Pons (tissue), 1 donor: ENCODE data around the gene POLR3F.
"Not testable (repeated sequence)": the region's sequence is repeated elsewhere in the genome, so short reads cannot be mapped to it uniquely, and the experiment has no call there.

ENCODE experiments used
- DNase-seq: peaks from one replicate; pipeline ENCODE4 v3.0.0-alpha.2; 2016; ENCODE audit warnings: low spot score

POLR3F gene

GRCh38 chr20:18466894-18467730 lies at the start of gene POLR3F, which contains the start of gene DZANK1:
Gene POLR3F (plus strand): TSS chr20:18467390. CDS start chr20:18467507, 117 bp downstream.
Gene DZANK1 (minus strand): TSS chr20:18467030. CDS start chr20:18465358, 1,672 bp downstream.
- DNase-seq: peak; percentile 97

GRCh38 chr20:18421608-18422007 lies 45.6 kb upstream of the POLR3F start:
- DNase-seq: no peak

- no peak for DNase-seq
These were observed 40.0 kb upstream of the POLR3F start for GRCh38 chr20:18427214-18427613.

GRCh38 chr20:18428490-18429173 lies 38.6 kb upstream of the POLR3F start:
- no peak for DNase-seq

GRCh38 chr20:18430172-18430826 lies 36.9 kb upstream of the POLR3F start:
- no peak for DNase-seq

- no peak for DNase-seq
These were observed 36.0 kb upstream of the POLR3F start for GRCh38 chr20:18431206-18431605.

- DNase-seq: no peak
These were observed 30.3 kb upstream of the POLR3F start for GRCh38 chr20:18436847-18437246.

GRCh38 chr20:18440403-18440802 lies 26.8 kb upstream of the POLR3F start:
- no peak for DNase-seq

- DNase-seq: no peak
These were observed 23.3 kb upstream of the POLR3F start for GRCh38 chr20:18443886-18444285.

GRCh38 chr20:18456600-18456999 lies 10.6 kb upstream of the POLR3F start:
- no peak for DNase-seq

- no peak for DNase-seq
These were observed 1.5 kb upstream of the POLR3F start for GRCh38 chr20:18465536-18466200.

GRCh38 chr20:18466574-18466893 lies 656 bp upstream of the POLR3F start:
- no peak for DNase-seq

- no peak for DNase-seq
These were observed 10.0 kb downstream of the POLR3F start for GRCh38 chr20:18477218-18477617.

GRCh38 chr20:18477821-18478220 lies 10.6 kb downstream of the POLR3F start:
- no peak for DNase-seq

- DNase-seq: no peak
These were observed 14.4 kb downstream of the POLR3F start for GRCh38 chr20:18481596-18481995.

GRCh38 chr20:18488301-18488700 lies 21.1 kb downstream of the POLR3F start:
- no peak for DNase-seq

- no peak for DNase-seq
These were observed 28.9 kb downstream of the POLR3F start for GRCh38 chr20:18496042-18496441.

- peak; percentile 79 for DNase-seq
These were observed 29.8 kb downstream of the POLR3F start, which contains the start of gene RBBP9 for GRCh38 chr20:18496740-18497592. Gene RBBP9 (minus strand): TSS chr20:18497225. CDS start chr20:18497167, 58 bp downstream.

GRCh38 chr20:18497603-18498002 lies 30.4 kb downstream of the POLR3F start:
- no peak for DNase-seq

GRCh38 chr20:18501672-18502071 lies 34.5 kb downstream of the POLR3F start:
- DNase-seq: not testable (repeated sequence)

GRCh38 chr20:18504479-18505060 lies 37.4 kb downstream of the POLR3F start:
- DNase-seq: no peak
